Pons (tissue), 1 donor: ENCODE measurements around the gene DGKZ.

Source experiments
- DNase-seq: peaks from one replicate; pipeline ENCODE4 v3.0.0-alpha.2; 2016; ENCODE audit warnings: low spot score

Gene DGKZ

GRCh38 chr11:46393759-46394158 is 46.5 kb downstream of the DGKZ start:
- no peak for DNase-seq

DNA sequence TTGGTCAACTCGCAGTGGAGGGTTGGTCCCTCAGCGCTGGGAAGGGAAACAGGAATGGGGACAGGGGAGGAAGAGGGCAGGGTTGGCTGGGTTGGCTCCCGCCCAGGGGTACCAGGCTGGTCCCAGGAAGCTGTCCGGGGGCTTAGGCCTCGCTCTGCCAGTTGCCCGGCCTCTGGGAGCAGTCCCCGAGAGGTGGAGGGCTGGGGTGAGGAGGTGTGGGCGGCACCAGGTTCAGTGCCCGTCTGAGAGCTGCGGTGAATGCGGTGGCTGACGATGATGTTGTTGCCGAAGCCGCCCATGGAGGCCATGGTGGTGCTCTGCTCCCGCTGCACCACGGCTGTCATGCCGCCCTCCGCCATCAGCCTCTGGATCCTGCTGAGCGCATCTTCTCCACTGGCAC is 50.3 kb downstream of the DGKZ start:
- no peak for DNase-seq

DNA sequence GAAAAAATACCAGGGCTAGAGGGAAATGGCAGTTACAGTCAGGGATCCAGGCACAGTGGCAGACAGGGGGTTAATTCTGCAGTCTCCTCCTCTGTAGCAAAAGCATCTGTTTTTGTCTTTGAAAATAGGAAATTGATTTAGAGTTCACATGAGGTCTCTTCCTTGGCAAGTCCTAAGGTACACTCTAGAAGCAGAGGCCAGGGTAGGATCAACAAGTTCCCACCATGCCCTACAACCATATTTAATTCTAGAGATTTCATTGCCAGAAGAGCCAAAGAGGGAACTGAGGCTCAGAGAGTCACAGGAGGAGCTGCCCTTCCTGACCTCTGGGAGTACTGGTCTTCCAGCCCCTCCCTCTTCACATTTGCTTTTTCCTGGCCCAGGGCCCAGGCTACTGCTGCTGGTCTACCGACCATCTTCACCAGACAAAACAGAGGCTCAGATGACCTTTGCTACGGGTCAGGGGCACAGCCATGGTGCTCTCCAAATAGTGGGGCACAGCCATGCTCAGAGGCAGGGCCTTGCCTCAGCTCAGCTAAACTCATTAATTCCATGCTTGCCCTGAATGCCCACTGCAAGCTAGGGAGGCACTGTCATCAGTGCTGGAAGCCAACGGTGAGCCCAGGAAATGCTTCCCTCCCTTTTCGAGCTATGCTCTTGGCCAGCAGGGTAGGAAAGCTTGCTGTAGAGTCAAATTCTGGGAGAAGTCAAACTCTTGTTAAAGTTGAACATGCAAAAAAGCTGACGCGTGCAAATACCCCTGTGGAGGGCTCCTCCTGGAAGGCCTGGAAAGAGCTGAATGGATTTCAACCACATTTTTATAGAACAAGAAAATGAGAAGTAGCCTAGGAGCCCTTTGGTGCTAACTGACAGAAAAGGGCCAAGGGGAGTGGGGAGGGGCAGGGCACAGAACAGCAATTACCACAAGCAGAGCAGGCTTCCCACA is 56.0 kb downstream of the DGKZ start:
- DNase-seq, result no peak

GRCh38 chr11:46404476-46405017 is 57.3 kb downstream of the DGKZ start:
- DNase-seq, result no peak

DNA sequence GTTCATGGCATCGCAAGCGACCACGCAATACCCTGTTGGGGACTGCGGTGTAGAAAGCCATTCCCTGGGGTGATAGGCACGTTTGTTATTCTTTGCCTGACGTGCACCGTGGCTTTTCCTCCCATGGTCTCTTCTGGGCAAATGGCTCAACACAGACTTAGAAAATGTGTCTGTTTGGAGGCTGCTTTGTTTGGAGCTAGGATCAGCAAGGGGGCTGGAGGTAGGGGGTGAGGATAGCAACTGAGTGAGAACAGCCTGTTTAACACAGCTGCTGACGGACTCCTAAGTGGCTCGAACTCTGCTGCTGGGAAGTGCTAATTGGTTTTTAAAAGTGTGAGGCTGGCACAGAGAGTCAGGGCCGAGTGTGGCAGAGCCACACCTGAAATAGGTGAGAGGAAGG is 60.4 kb downstream of the DGKZ start:
- no peak for DNase-seq

GRCh38 chr11:46408407-46408986 is 61.2 kb downstream of the DGKZ start:
- no peak for DNase-seq

DNA sequence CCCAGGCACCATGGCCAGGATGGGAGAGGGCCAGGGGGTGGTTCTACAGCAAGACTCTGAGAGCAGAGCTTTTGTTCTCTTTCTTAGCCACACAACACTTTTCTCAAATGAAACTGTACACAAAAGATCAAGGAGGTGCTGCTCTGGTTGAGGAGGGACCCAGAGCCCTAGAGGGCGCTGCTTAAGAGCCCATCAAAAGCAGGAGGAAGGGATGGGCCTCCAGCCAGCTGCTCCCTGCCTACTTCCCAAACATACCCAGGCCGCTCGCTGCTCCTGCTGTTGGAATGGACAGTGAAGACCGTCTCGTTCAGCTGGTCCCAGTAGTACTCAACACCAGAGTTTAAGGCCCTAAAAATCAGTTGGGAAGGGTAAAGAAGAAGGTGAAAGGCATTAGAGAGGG is 62.8 kb downstream of the DGKZ start:
- no peak for DNase-seq

- no peak for DNase-seq
Measured at GRCh38 chr11:46413760-46414465, 66.7 kb downstream of the DGKZ start.

- DNase-seq, result no peak
Measured at GRCh38 chr11:46414466-46414796, 67.2 kb downstream of the DGKZ start.

DNA sequence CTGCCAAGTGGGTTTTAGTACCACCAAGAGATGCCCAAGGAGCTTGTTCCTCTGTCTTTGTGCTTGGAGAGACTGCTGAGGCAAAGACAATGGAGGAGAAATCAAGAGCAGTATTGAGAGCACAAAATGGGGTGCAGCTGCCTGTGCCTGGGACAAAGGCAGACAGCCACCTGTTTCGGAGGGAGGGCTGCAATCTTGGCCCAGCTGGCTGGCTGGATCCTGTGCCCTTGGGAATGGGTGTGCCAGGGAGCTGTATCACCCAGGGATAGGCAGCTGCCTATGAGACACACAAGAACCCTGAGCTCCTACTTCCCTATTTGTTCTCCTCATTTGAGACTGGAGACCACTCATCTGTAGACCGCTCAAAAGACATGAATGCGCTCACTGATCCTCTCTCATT is 67.6 kb downstream of the DGKZ start:
- DNase-seq, result no peak

DNA sequence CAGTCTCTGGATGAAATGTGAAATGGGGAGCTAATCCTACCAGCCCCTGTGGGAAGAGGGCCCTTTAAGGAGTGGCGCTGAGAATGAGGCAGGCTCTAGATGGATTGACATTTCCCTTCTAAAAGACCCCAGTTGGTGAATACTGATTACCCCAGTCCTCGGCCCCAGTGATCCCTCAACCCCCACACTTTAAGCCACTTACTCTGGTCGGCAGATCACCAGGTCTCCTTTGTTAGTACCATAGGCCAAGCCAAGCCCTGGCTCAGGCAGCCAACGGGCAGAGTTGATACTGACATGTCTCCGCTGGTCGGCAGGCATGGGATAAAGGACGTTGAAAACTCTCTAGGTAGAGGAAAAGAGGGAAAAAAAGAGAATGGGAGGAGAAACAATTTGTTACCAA is 70.4 kb downstream of the DGKZ start:
- DNase-seq, result no peak

DNA sequence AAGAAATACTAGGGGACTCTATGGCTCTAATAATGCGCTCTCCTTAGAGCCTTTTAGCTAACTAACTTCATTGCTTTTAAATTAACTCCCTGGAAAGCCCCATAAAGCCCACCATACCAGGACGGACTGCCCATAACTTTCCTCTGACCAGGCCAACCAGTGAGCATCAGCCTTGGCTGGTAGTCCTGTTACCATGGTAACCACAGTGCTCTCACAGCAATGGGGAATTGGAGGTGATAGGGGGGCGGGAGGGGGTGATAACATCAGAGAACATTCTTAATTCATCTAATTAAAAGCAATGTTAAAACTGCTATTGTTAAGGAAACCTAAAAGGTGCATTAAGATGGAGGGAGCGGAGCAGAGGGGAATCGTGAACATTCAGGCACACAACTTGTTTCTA is 71.5 kb downstream of the DGKZ start:
- DNase-seq, result no peak

DNA sequence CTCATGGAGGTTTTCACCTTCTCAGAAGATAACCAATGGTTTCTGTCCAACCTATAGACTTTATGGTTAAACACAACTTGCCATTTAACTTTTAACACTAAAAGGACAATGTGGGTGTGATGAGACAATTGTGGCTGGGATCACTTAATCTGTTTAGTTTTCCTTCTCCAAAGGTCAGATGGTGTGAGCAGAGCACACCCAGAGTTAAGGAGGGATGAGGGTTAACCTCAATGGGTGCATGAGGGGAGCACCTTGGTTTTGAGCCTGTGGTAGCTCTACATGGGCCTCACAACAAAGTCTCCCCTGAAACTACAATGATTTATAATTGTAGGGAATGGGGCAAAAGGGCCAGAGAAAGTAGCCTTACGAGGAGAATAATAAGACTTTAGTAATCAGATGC is 73.2 kb downstream of the DGKZ start:
- no peak for DNase-seq

DNA sequence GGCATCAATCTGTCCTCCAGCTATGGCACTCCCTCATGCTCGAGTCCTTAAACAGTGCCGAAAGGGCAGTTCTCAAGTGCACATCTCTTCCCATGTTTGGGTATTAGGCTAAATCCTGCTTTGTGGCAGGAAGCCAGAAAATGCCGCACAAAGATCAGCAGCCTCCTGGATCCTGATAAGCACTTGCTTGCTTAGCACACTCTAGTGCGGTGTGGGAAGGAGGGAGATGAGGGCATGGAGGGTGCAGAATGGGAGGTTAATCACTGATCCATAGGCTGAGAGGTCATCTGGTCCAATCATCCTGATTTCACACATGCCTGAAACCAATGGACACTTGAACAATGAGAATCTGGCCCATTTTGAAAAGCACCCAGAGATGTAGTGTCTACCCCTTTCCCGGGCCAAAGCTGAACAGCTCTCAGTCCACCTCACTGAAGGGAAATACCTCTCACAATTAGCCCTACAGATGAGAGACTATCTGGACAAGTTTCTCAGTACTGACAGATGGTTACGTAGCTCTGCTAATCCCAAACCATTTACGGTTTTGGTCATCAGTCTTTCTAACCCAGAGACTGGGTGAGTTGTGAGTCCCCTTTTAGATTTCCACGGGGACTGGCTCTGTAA is 74.1 kb downstream of the DGKZ start:
- no peak for DNase-seq

DNA sequence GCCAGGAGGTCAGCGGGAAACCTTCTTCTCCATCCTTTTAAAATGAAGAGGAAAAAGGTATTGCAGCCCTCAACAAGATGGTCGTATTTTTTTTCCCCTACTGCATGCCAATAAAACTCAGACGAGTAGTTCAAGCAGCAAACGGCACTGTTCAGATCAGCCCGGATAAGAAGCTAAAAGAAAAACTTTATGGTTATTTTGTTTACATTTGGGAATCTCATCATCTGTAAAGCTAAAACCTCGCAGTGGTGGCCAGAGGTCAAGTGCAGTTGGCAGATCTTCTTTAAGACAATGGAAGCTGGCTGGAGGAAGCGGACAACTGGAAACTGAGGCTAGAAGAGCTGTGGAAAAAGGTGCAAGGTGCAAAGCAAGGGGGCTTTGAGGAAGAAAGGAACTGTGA is 75.3 kb downstream of the DGKZ start:
- DNase-seq, result no peak

- no peak for DNase-seq
Measured at GRCh38 chr11:46426233-46426991, 79.1 kb downstream of the DGKZ start.

DNA sequence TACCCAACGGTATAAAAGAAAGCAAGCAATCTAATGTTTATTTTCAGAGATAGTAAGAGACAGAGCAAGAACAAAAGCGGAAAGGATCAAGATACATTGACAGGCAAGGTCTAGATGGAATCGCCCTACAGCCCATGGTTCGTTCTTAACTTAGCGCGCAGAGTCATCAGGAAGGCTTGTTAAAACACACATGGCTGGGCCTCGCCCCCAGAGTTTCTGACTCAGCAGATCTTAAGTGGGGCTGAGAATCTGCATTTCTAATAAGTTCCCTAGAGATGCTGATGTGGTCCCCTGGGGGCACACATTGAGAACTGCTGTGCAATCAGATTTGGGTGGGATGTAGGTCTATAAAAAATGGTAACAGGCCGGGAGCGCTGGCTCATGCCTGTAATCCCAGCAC is 80.1 kb downstream of the DGKZ start:
- DNase-seq, result no peak

GRCh38 chr11:46429717-46430116 is 82.5 kb downstream of the DGKZ start:
- no peak for DNase-seq
